Measurements from ENCODE around the gene KRT6C.

DNA sequence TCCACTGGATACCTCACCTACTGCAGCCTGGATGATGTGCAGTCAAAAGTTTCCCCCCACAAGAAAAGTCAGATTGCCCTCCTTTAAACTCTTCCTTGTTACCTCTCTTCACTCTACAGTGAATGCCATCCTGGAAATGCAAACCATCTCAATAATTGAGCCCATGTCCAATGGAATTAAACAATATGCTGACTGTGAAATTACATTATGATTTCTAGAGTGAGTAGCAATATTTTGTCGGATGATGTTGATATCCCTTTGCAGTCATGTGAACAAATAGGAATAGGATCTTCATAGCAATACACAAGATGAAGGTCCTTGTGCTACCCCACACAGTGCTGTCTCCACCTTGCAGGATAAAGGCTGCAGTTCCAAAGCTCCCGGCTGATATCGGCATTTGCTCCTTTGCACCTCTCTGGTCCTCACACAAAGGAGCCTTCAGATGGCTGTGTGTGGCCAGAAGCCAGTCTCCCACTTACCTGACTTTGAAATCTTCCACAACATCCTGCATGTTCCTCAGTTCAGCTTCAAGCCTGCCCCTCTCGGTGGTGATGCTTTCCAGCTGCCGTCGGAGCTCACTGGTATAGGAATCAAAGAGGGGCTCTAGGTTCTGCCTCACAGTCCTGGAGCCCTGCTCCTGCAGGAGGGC is 40.9 kb downstream of the KRT6C start:
- TF ChIP-seq, protein P1, sequence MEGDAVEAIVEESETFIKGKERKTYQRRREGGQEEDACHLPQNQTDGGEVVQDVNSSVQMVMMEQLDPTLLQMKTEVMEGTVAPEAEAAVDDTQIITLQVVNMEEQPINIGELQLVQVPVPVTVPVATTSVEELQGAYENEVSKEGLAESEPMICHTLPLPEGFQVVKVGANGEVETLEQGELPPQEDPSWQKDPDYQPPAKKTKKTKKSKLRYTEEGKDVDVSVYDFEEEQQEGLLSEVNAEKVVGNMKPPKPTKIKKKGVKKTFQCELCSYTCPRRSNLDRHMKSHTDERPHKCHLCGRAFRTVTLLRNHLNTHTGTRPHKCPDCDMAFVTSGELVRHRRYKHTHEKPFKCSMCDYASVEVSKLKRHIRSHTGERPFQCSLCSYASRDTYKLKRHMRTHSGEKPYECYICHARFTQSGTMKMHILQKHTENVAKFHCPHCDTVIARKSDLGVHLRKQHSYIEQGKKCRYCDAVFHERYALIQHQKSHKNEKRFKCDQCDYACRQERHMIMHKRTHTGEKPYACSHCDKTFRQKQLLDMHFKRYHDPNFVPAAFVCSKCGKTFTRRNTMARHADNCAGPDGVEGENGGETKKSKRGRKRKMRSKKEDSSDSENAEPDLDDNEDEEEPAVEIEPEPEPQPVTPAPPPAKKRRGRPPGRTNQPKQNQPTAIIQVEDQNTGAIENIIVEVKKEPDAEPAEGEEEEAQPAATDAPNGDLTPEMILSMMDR (IDR thresholded peaks at IDR 0.05; ENCODE audit: insufficient read depth, low read length, poor library complexity, severe bottlenecking), result no peak
- no peak for TF ChIP-seq EZH2phosphoT487 (conservative IDR thresholded peaks at IDR 0.05; ENCODE audit: low read length)
